Measurements from ENCODE around the gene CD1B.

GRCh38 chr1:158323866-158324265, 7.5 kb downstream of the CD1B start:
- no peak for TF ChIP-seq CTCF (tag by site-specific recombination; IDR thresholded peaks at IDR 0.05)
- TF ChIP-seq ZNF664 (tag by site-specific recombination; IDR thresholded peaks at IDR 0.05): no peak

Measured in HEK293 (cell line).